ENCODE measurements around the gene ZFAND6.
A peak's percentile ranks its signal among the peaks of the same experiment; 100 is the strongest.

ZFAND6 gene

GRCh38 chr15:80049046-80049445, 10.4 kb upstream of the ZFAND6 start:
- no peak for DNase-seq (ENCODE audit: low read depth, low spot score)

- DNase-seq (ENCODE audit: low read depth, low spot score), result no peak
Measured at GRCh38 chr15:80052597-80053304, 6.7 kb upstream of the ZFAND6 start.

GRCh38 chr15:80055933-80056332, 3.5 kb upstream of the ZFAND6 start:
- no peak for DNase-seq (ENCODE audit: low read depth, low spot score)

GRCh38 chr15:80058044-80058443, 1.4 kb upstream of the ZFAND6 start:
- no peak for DNase-seq (ENCODE audit: low read depth, low spot score)

- peak; percentile 65 for DNase-seq (ENCODE audit: low read depth, low spot score)
Measured at GRCh38 chr15:80059786-80060355, 395 bp downstream of the ZFAND6 start.

- peak; percentile 45 for DNase-seq (ENCODE audit: low read depth, low spot score)
Measured at GRCh38 chr15:80060356-80061006, 1.0 kb downstream of the ZFAND6 start.

- no peak for DNase-seq (ENCODE audit: low read depth, low spot score)
Measured at GRCh38 chr15:80061582-80061981, 2.1 kb downstream of the ZFAND6 start.

GRCh38 chr15:80066912-80067311, 7.4 kb downstream of the ZFAND6 start:
- DNase-seq (ENCODE audit: low read depth, low spot score), result no peak

GRCh38 chr15:80068578-80068977, 9.1 kb downstream of the ZFAND6 start:
- DNase-seq (ENCODE audit: low read depth, low spot score), result peak; percentile 55

- DNase-seq (ENCODE audit: low read depth, low spot score), result peak; percentile 32
Measured at GRCh38 chr15:80070840-80071239, 11.4 kb downstream of the ZFAND6 start.

- DNase-seq (ENCODE audit: low read depth, low spot score), result no peak
Measured at GRCh38 chr15:80071652-80072051, 12.2 kb downstream of the ZFAND6 start.

GRCh38 chr15:80072285-80072994, 13.0 kb downstream of the ZFAND6 start:
- DNase-seq (ENCODE audit: low read depth, low spot score), result peak; percentile 88

GRCh38 chr15:80073197-80073596, 13.7 kb downstream of the ZFAND6 start:
- no peak for DNase-seq (ENCODE audit: low read depth, low spot score)

GRCh38 chr15:80076321-80077318, 17.1 kb downstream of the ZFAND6 start:
- DNase-seq (ENCODE audit: low read depth, low spot score), result peak; percentile 35

GRCh38 chr15:80081390-80081789, 21.9 kb downstream of the ZFAND6 start:
- no peak for DNase-seq (ENCODE audit: low read depth, low spot score)

- peak; percentile 41 for DNase-seq (ENCODE audit: low read depth, low spot score)
Measured at GRCh38 chr15:80087104-80087503, 27.6 kb downstream of the ZFAND6 start.

- no peak for DNase-seq (ENCODE audit: low read depth, low spot score)
Measured at GRCh38 chr15:80090041-80090440, 30.6 kb downstream of the ZFAND6 start.

GRCh38 chr15:80090879-80091503, 31.5 kb downstream of the ZFAND6 start:
- no peak for DNase-seq (ENCODE audit: low read depth, low spot score)

GRCh38 chr15:80093854-80094418, 34.5 kb downstream of the ZFAND6 start:
- peak; percentile 20 for DNase-seq (ENCODE audit: low read depth, low spot score)

- DNase-seq (ENCODE audit: low read depth, low spot score), result no peak
Measured at GRCh38 chr15:80095511-80095910, 36.0 kb downstream of the ZFAND6 start.

Data from astrocyte of the hippocampus (primary cell).